A673 (cell line): ENCODE measurements around the gene SDR42E1.
A peak's percentile ranks its signal among the peaks of the same experiment; 100 is the strongest.

Experiments
- CTCF ChIP-seq: fragments of 300-800, 200-600 bp; sonication (generic); conservative IDR thresholded peaks from 2 replicates; pipeline ENCODE4 v1.5.1; 2017; ENCODE audit warnings: low read depth, mild to moderate bottlenecking, antibody characterized with exemption, low read length, moderate library complexity, mixed read lengths
- EZH2 ChIP-seq: fragments of 200-600 bp; sonication (generic); IDR thresholded peaks from 2 replicates; pipeline ENCODE4 v1.6.1; 2017; ENCODE audit warnings: borderline replicate concordance, low read depth, mild to moderate bottlenecking, mixed read lengths, antibody characterized with exemption, low read length; ENCODE audit not compliant: poor library complexity, severe bottlenecking

DNA sequence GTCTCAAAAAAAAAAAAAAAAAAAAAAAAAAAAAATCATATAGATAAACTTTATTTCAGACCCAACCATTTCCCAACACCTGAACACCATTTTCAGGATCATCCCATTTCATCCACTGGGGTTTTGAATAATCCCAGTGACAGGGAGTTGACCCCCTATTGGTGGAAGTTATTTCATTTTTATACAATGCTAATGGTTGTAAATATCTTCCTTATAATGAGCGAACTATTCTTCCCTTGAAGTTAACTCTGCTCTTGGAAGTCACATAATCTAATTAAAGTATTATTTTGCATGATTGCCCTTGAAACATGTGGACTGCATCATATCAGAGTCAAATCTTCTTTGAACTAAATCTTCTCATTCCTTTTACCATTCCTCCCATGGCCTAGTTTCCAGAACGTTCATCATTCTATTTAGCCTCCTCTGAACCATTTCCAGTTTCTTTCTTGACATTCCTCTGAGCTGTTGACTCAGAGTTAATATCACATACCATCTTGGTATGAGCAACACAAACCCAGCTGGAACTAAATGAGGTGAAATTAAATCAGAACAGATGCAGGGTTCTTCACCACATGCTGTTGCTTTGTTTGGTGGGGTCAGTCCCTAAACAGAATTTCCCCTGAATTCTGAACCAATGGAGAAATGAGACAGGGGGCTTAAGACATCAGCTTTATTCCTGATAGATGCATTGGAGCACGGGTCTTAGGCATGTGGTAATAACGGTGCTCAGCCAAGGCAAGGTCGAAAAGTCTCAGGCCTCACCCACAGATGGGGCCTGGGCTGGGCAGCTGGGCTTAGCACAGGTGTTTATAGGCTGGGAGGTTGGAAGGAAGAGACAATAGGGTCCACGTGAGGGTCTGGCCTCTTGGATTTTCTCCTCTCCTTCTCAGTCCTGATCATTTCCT, 32.7 kb upstream of the SDR42E1 start:
- TF ChIP-seq CTCF (0 out of 2 replicates have a peak, but pooled peaks have one; percentile 10), EZH2 (no peak)
